RWPE1 (cell line): ENCODE measurements around the gene PHAF1.

Experiments
- CTCF ChIA-PET: fragments of 350-600 bp; sonication (Branson Sonifier 250); formaldehyde crosslinking; extraction: SDS; loops from one replicate; lab custom pipeline; 2021; lab: Yijun Ruan, JAX
- POLR2A ChIA-PET: fragments of 400-600 bp; formaldehyde crosslinking; extraction: SDS; loops from one replicate; lab custom pipeline; 2020; ENCODE audit warnings: antibody characterized with exemption; ENCODE audit not compliant: low non-redundant PET; lab: Yijun Ruan, JAX
- DNase-seq: peaks from one replicate; pipeline ENCODE4 v3.0.0; 2012; ENCODE audit warnings: low spot score
- H3K27ac ChIP-seq: fragments of 450-650 bp; 2 replicates; pipeline ENCODE4 v1.5.1; 2017
- CTCF ChIP-seq: fragments of 450-650 bp; conservative IDR thresholded peaks from 2 replicates; pipeline ENCODE4 v1.5.1; 2017; ENCODE audit warnings: low read depth, mild to moderate bottlenecking

Gene PHAF1

GRCh38 chr16:67192781-67193361, 83.1 kb downstream of the PHAF1 start:
- POLR2A ChIA-PET, result interaction anchor here (0.7 to 1.3 kb wide), 2 partner anchors 11 to 46 kb away, joined by 3 read pairs; no protein-coding TSS in a partner anchor
- DNase-seq, result no peak
- peak overlapping the region; percentile 74 for H3K27ac ChIP-seq
- TF ChIP-seq CTCF, result no peak
- CTCF ChIA-PET, result interaction anchor here (1.0 to 1.5 kb wide), 2 partner anchors 23 to 175 kb away, joined by 4 read pairs; no protein-coding TSS in a partner anchor

GRCh38 chr16:67193536-67193935, 83.8 kb downstream of the PHAF1 start:
- no peak for TF ChIP-seq CTCF
- H3K27ac ChIP-seq, result peak overlapping the region; percentile 92
- no peak for DNase-seq
- ChIA-PET CTCF (interaction anchor here (0.5 to 1.5 kb wide), 3 partner anchors 24 to 642 kb away, joined by 4 to 5 read pairs (median 4); no protein-coding TSS in a partner anchor), POLR2A (interaction anchor here (1.3 kb wide), 1 partner anchor 11 kb away, joined by 3 read pairs; no protein-coding TSS in a partner anchor)

GRCh38 chr16:67194260-67194659, 84.5 kb downstream of the PHAF1 start:
- DNase-seq, result no peak
- ChIA-PET CTCF (interaction anchor here (0.5 kb wide), 1 partner anchor 641 kb away, joined by 5 read pairs; no protein-coding TSS in a partner anchor), POLR2A (no interaction called here)
- H3K27ac ChIP-seq, result peak overlapping the region; percentile 92
- TF ChIP-seq CTCF, result no peak

GRCh38 chr16:67195676-67196075, 85.9 kb downstream of the PHAF1 start:
- ChIA-PET CTCF (interaction anchor here (0.6 kb wide), 1 partner anchor 242 kb away, joined by 3 read pairs; no protein-coding TSS in a partner anchor), POLR2A (interaction anchor here (0.7 kb wide), 1 partner anchor 21 kb away, joined by 3 read pairs; no protein-coding TSS in a partner anchor)
- no peak for TF ChIP-seq CTCF
- no peak for DNase-seq
- peak overlapping the region; percentile 92 for H3K27ac ChIP-seq

- H3K27ac ChIP-seq, result peak overlapping the region; percentile 92
- ChIA-PET POLR2A (no interaction called here), CTCF (interaction anchor here (0.5 to 4.5 kb wide), 5 partner anchors 10 to 179 kb away, joined by 3 to 19 read pairs (median 6); no protein-coding TSS in a partner anchor)
- TF ChIP-seq CTCF, result no peak
- DNase-seq, result no peak
Observed at GRCh38 chr16:67196881-67197280, 87.1 kb downstream of the PHAF1 start.

GRCh38 chr16:67197704-67198103, 88.0 kb downstream of the PHAF1 start:
- peak overlapping the region; percentile 92 for H3K27ac ChIP-seq
- ChIA-PET CTCF (interaction anchor here (0.5 to 4.5 kb wide), 13 partner anchors 10 to 650 kb away, joined by 3 to 20 read pairs (median 4); partner anchors contain the start of genes FHOD1 and TMEM208), POLR2A (interaction anchor here (0.6 to 0.8 kb wide), 2 partner anchors 19 to 49 kb away, joined by 3 read pairs; partner anchors contain the start of gene FHOD1)
- no peak for DNase-seq
- no peak for TF ChIP-seq CTCF
